ENCODE results near the gene GPC6.

The GPC6 gene

DNA sequence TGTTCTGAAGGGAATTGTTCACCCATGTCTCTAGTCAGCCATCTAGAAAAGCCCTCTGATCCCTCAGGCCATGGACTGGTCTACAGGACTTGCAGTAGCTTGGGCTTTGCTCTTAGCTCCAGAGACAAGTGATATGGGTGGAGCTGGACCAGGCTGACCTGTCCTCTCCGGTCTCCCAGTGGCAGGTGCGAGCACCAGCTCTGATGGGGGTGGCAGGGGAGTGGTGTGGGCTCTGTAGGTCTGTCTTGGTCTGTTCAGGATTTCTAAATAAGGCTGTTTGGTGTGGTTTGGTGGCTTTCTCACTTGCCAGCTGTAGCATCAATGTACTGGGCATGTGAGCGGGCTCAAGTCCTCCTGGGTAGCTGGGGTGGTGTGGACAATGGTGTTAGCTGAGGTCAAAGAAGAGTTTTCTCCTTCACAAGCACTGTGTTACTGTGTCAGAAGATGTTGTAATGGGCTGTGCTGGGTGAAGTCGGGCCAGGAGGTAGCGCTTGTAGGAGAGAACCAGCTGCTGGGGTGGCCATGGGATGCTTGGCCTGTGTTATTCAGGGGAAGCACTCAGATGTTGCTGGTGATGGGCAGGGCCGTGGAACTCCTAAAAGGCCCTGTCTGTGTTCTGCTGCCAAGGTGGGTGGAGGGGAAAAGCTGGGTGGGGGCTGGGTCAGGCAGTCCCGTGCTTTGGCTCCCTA lies 16.9 kb downstream of the GPC6 start:
- H3K27me3 ChIP-seq (replicated peaks) = no peaks in the 10 kb centered on the region
- TF ChIP-seq, protein P1, sequence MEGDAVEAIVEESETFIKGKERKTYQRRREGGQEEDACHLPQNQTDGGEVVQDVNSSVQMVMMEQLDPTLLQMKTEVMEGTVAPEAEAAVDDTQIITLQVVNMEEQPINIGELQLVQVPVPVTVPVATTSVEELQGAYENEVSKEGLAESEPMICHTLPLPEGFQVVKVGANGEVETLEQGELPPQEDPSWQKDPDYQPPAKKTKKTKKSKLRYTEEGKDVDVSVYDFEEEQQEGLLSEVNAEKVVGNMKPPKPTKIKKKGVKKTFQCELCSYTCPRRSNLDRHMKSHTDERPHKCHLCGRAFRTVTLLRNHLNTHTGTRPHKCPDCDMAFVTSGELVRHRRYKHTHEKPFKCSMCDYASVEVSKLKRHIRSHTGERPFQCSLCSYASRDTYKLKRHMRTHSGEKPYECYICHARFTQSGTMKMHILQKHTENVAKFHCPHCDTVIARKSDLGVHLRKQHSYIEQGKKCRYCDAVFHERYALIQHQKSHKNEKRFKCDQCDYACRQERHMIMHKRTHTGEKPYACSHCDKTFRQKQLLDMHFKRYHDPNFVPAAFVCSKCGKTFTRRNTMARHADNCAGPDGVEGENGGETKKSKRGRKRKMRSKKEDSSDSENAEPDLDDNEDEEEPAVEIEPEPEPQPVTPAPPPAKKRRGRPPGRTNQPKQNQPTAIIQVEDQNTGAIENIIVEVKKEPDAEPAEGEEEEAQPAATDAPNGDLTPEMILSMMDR (IDR thresholded peaks at IDR 0.05; ENCODE audit: low read depth, low read length, missing control alignments) = no peak
- no peaks in the 10 kb centered on the region for H3K36me3 ChIP-seq (replicated peaks)
- in situ Hi-C loops (cut with HindIII; ENCODE audit: low pct_ligation_motif_present, low sequenced_read_pairs) = no loop called here
- DNase-seq = no peak
- H3K4me3 ChIP-seq (ENCODE audit: low read depth, low read length) = no peak overlapping the region
- no peak overlapping the region for H3K27ac ChIP-seq

DNA sequence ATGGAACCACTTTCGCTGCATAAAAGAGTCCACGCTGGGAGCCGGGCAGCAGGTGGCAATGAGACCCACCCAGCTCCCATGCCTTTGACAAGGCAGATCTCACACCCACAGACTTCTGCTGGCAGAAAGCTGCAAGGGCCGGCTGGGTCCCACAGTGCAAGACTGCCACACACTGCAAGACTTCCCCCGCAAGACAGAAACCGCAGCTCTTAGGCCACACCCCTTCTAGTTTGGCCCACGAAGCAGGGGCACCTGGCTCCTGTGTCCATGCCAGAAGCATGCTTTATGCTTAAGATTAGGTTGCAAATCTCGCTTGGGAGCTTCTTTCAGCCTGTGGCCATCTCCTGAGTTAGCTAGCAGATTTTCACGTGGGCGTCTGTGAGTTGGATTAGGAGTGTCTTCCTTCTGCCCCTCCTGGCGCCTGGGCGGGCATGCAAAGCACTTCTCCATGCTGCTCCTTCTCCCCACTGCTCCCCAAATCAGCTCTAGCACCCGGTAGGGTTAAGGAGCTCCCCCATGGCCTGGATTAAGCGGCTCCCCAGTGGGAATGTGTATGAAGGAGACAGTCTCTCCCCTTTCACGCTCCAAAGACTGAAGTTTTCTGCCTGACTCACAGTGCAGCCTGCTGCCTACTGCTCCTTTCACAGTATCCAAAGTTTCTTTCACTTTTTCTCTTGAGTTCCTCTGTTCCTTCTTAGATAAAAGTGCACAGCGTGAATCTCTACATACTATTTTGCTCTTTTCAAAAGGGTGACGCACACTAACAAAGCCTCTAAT lies 17.7 kb downstream of the GPC6 start:
- Histone ChIP-seq H3K4me3 (ENCODE audit: low read depth, low read length) (peak overlapping the region; percentile 21), H3K27me3 (replicated peaks) (no peaks in the 10 kb centered on the region), H3K36me3 (replicated peaks) (no peaks in the 10 kb centered on the region), H3K27ac (peak overlapping the region; percentile 59)
- in situ Hi-C loops (cut with HindIII; ENCODE audit: low pct_ligation_motif_present, low sequenced_read_pairs) = no loop called here
- peak; percentile 56 for DNase-seq
- TF ChIP-seq, protein P1 (IDR thresholded peaks at IDR 0.05; ENCODE audit: low read depth, low read length, missing control alignments) = no peak

DNA sequence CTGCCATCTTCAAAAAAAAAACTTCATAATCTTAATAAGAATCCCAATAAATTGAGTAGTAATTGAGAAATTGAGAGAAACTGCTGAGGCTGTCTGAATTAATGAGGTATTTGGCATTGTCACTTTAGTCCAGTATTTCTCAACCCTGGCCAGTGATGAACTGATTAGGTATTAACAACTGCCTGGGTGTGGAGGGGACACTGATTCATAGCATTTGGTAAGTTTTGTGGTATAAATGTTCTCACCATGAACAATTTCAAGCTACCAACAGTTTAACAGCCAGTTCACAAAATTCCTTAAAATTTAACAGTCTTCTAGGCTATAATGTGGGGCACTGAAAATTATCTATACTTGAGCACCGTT lies 18.3 kb downstream of the GPC6 start:
- DNase-seq = no peak
- Histone ChIP-seq H3K27ac (peak overlapping the region; percentile 59), H3K27me3 (replicated peaks) (no peaks in the 10 kb centered on the region), H3K36me3 (replicated peaks) (no peaks in the 10 kb centered on the region), H3K4me3 (ENCODE audit: low read depth, low read length) (no peak overlapping the region)
- TF ChIP-seq, protein P1 (IDR thresholded peaks at IDR 0.05; ENCODE audit: low read depth, low read length, missing control alignments) = no peak
- in situ Hi-C loops (cut with HindIII; ENCODE audit: low pct_ligation_motif_present, low sequenced_read_pairs) = no loop called here

DNA sequence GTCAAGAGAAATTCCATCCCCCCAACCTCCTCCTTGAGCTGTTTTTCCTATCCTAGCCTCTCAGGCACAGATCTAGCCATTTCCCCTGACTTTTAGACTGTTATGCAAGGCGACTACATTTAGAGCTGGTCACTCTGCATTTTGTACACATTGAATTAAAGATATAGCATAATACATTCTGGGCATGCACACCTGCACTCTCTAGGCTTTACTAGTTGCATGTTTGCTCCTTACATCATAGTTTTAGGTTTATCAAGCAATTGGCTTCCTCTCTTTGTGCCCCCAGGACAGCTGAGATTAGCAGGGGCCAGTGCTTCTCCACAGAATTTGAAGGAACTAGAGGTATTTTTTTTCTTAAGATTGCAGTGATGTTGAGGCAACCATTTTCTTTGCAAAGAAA lies 19.5 kb downstream of the GPC6 start:
- TF ChIP-seq, protein P1 (IDR thresholded peaks at IDR 0.05; ENCODE audit: low read depth, low read length, missing control alignments) = no peak
- no peak overlapping the region for H3K27ac ChIP-seq
- no peak overlapping the region for H3K4me3 ChIP-seq (ENCODE audit: low read depth, low read length)
- in situ Hi-C loops (cut with HindIII; ENCODE audit: low pct_ligation_motif_present, low sequenced_read_pairs) = no loop called here
- H3K27me3 ChIP-seq (replicated peaks) = no peaks in the 10 kb centered on the region
- H3K36me3 ChIP-seq (replicated peaks) = no peaks in the 10 kb centered on the region
- no peak for DNase-seq

DNA sequence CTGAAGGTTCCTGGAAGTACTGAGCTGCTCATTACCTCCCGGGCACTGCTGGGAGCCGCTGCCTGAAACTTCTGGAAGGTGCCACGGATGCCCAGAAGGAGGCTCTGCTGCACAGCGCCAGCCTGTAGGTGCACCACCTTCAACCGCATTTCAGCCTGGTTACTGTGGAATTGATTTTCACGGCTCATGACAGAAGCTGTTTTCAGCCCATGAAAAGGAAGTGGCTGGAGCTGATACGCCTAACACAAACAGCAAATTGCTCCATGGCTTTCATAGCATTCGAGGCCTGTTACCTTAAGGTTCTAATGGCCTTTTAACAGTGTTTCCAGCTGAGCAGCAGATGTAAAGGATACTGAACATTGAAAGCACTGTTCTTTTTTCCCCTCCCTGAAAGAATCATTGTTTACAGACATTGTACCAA lies 22.0 kb downstream of the GPC6 start:
- peak; percentile 63 for DNase-seq
- Histone ChIP-seq H3K27me3 (replicated peaks) (no peaks in the 10 kb centered on the region), H3K4me3 (ENCODE audit: low read depth, low read length) (no peak overlapping the region), H3K36me3 (replicated peaks) (no peaks in the 10 kb centered on the region), H3K27ac (peak overlapping the region; percentile 76)
- TF ChIP-seq, protein P1 (IDR thresholded peaks at IDR 0.05; ENCODE audit: low read depth, low read length, missing control alignments) = peak; percentile 80
- in situ Hi-C loops (cut with HindIII; ENCODE audit: low pct_ligation_motif_present, low sequenced_read_pairs) = no loop called here

All from brain microvascular endothelial cell (primary cell).